OCI-LY7 (cell line): ENCODE measurements around the gene SAFB2.

ENCODE experiments used
- CTCF ChIP-seq: fragments of 200-600 bp; sonication (generic); conservative IDR thresholded peaks from 2 replicates; pipeline ENCODE4 v1.5.1; 2014; ENCODE audit warnings: mild to moderate bottlenecking, antibody characterized with exemption, low read length, moderate library complexity, mixed read lengths
- EZH2phosphoT487 ChIP-seq: fragments of 200-600 bp; sonication (generic); IDR thresholded peaks from 2 replicates; pipeline ENCODE4 v1.6.1; 2018; ENCODE audit warnings: low read depth, borderline replicate concordance, mild to moderate bottlenecking, mixed run types, antibody characterized with exemption, low read length, moderate library complexity, mixed read lengths

GRCh38 chr19:5619946-5620345 is 2.6 kb downstream of the SAFB2 start:
- TF ChIP-seq CTCF: no peak
- no peak for TF ChIP-seq EZH2phosphoT487
